ENCODE data around the gene MAB21L2. TPM values are rescaled to one million over a fixed set of nuclear protein-coding genes. Genes with fewer than 3 reads are reported as not detected.
"Not testable (repeated sequence)": the region's sequence is repeated elsewhere in the genome, so short reads cannot be mapped to it uniquely, and the experiment has no call there.

Gene MAB21L2
- polyA plus RNA-seq, 1 donor from 2014 or later, result 1.6 TPM

- Histone ChIP-seq H3K4me3 (ENCODE audit: low read length) (no peak overlapping the region), H4K20me1 (ENCODE audit: insufficient read depth) (no peaks in the 10 kb centered on the region), H3F3A (ENCODE audit: insufficient read depth, low read length, poor library complexity, severe bottlenecking) (no peaks in the 10 kb centered on the region), H3K27me3 (ENCODE audit: insufficient read depth, low read depth, low read length) (no peaks in the 10 kb centered on the region), H3K9ac (ENCODE audit: low read length) (no peak overlapping the region), H3K9me2 (ENCODE audit: insufficient read depth, low read length) (no peaks in the 10 kb centered on the region), H3K9me3 (ENCODE audit: low read length) (no peaks in the 10 kb centered on the region), H2AFZ (ENCODE audit: low read depth, low read length) (no peak overlapping the region), H3K4me2 (ENCODE audit: low read length) (no peak overlapping the region), H3K79me2 (replicated peaks; ENCODE audit: insufficient read depth, low read length) (no peaks in the 10 kb centered on the region), H3K36me3 (ENCODE audit: insufficient read depth, low read length) (no peaks in the 10 kb centered on the region), H3K27ac (ENCODE audit: low read length) (no peak overlapping the region)
- TF ChIP-seq REST (IDR thresholded peaks at IDR 0.05; ENCODE audit: borderline replicate concordance) (no peak), POLR2AphosphoS5 (IDR thresholded peaks at IDR 0.05) (no peak)
These were observed 19.7 kb upstream of the MAB21L2 start for GRCh38 chr4:150562250-150562649.

- Histone ChIP-seq H3K27ac (ENCODE audit: low read length) (no peak overlapping the region), H4K20me1 (ENCODE audit: insufficient read depth) (no peaks in the 10 kb centered on the region), H3K9me3 (ENCODE audit: low read length) (no peaks in the 10 kb centered on the region), H3K27me3 (ENCODE audit: insufficient read depth, low read depth, low read length) (no peaks in the 10 kb centered on the region), H3K4me3 (ENCODE audit: low read length) (no peak overlapping the region), H2AFZ (ENCODE audit: low read depth, low read length) (no peak overlapping the region), H3K36me3 (ENCODE audit: insufficient read depth, low read length) (no peaks in the 10 kb centered on the region), H3F3A (ENCODE audit: insufficient read depth, low read length, poor library complexity, severe bottlenecking) (no peaks in the 10 kb centered on the region), H3K9me2 (ENCODE audit: insufficient read depth, low read length) (no peaks in the 10 kb centered on the region), H3K9ac (ENCODE audit: low read length) (no peak overlapping the region), H3K79me2 (replicated peaks; ENCODE audit: insufficient read depth, low read length) (no peaks in the 10 kb centered on the region), H3K4me2 (ENCODE audit: low read length) (no peak overlapping the region)
- TF ChIP-seq EP300 (conservative IDR thresholded peaks at IDR 0.05; ENCODE audit: poor library complexity, severe bottlenecking) (no peak), POLR2AphosphoS5 (IDR thresholded peaks at IDR 0.05) (no peak), REST (IDR thresholded peaks at IDR 0.05; ENCODE audit: borderline replicate concordance) (no peak), MXI1 (conservative IDR thresholded peaks at IDR 0.05; ENCODE audit: poor library complexity, severe bottlenecking) (no peak), SMC3 (conservative IDR thresholded peaks at IDR 0.05; ENCODE audit: poor library complexity) (no peak), TAF1 (IDR thresholded peaks at IDR 0.05; ENCODE audit: low read depth) (no peak), EZH2 (IDR thresholded peaks at IDR 0.05; ENCODE audit: borderline replicate concordance, insufficient read depth, low read length, poor library complexity, severe bottlenecking) (no peak), RAD21 (conservative IDR thresholded peaks at IDR 0.05) (no peak), CTCF (IDR thresholded peaks at IDR 0.05; ENCODE audit: poor library complexity, severe bottlenecking) (no peak)
These were observed 19.2 kb upstream of the MAB21L2 start for GRCh38 chr4:150562751-150563150.

GRCh38 chr4:150564967-150565366, 17.0 kb upstream of the MAB21L2 start:
- H3K36me3 ChIP-seq (ENCODE audit: insufficient read depth, low read length); H4K20me1 ChIP-seq (ENCODE audit: insufficient read depth); H3F3A ChIP-seq (ENCODE audit: insufficient read depth, low read length, poor library complexity, severe bottlenecking); H3K4me3 ChIP-seq (ENCODE audit: low read length); H3K9me2 ChIP-seq (ENCODE audit: insufficient read depth, low read length); H3K27ac ChIP-seq (ENCODE audit: low read length); H3K27me3 ChIP-seq (ENCODE audit: insufficient read depth, low read depth, low read length); H3K9ac ChIP-seq (ENCODE audit: low read length); H2AFZ ChIP-seq (ENCODE audit: low read depth, low read length); H3K9me3 ChIP-seq (ENCODE audit: low read length); H3K4me2 ChIP-seq (ENCODE audit: low read length); H3K79me2 ChIP-seq (replicated peaks; ENCODE audit: insufficient read depth, low read length): not testable (repeated sequence)

All from neural cell (in vitro differentiated cells).